ENCODE data around the gene ARHGEF2. TPM values are rescaled to one million over a fixed set of nuclear protein-coding genes. Genes with fewer than 3 reads are reported as not detected.

The ARHGEF2 gene
- total RNA-seq, 3 donors from 2014 or later = 79.7 to 132 (median 90.5) TPM

DNA sequence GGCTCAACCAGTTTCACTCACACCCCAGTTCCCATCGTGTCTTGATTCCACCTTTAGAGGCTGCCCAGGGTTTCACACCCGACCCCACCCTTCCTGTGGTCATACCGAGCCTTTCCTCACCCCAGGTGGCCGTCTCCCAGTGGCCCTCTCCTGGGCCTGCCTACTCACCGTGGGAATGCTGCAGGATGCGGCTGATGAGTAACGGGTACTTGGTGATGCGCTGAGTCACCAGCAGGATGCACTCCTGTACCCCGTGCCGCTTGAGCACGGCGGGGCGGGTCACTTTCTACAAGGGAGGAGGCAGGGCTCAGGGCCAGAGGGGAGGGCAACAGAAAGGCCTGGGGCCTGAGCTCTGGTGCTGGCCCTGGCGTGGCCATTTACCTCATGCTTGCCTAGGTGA, 16.4 kb downstream of the ARHGEF2 start:
- H3K36me3 ChIP-seq (ENCODE audit: low read depth) = peaks cover 13% of the 10 kb centered on the region
- peaks cover 4% of the 10 kb centered on the region for H3K4me1 ChIP-seq (ENCODE audit: low read depth)
- DNase-seq (no peak), ATAC-seq (peak; percentile 66)
- no peaks in the 10 kb centered on the region for H3K9me3 ChIP-seq
- TF ChIP-seq, protein P1, sequence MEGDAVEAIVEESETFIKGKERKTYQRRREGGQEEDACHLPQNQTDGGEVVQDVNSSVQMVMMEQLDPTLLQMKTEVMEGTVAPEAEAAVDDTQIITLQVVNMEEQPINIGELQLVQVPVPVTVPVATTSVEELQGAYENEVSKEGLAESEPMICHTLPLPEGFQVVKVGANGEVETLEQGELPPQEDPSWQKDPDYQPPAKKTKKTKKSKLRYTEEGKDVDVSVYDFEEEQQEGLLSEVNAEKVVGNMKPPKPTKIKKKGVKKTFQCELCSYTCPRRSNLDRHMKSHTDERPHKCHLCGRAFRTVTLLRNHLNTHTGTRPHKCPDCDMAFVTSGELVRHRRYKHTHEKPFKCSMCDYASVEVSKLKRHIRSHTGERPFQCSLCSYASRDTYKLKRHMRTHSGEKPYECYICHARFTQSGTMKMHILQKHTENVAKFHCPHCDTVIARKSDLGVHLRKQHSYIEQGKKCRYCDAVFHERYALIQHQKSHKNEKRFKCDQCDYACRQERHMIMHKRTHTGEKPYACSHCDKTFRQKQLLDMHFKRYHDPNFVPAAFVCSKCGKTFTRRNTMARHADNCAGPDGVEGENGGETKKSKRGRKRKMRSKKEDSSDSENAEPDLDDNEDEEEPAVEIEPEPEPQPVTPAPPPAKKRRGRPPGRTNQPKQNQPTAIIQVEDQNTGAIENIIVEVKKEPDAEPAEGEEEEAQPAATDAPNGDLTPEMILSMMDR (IDR thresholded peaks at IDR 0.05) = no peak
- H3K4me3 ChIP-seq = no peak overlapping the region
- intact Hi-C loops (cut with DNase I, micrococcal nuclease) = no loop called here

GRCh38 chr1:155960081-155960745, 18.1 kb downstream of the ARHGEF2 start:
- Histone ChIP-seq H3K4me1 (ENCODE audit: low read depth) (peaks cover 4% of the 10 kb centered on the region), H3K9me3 (no peaks in the 10 kb centered on the region), H3K36me3 (ENCODE audit: low read depth) (peaks cover 11% of the 10 kb centered on the region), H3K4me3 (no peak overlapping the region)
- ATAC-seq = no peak
- TF ChIP-seq, protein P1 (IDR thresholded peaks at IDR 0.05) = no peak
- no peak for DNase-seq
- intact Hi-C loops (cut with DNase I, micrococcal nuclease) = no loop called here

DNA sequence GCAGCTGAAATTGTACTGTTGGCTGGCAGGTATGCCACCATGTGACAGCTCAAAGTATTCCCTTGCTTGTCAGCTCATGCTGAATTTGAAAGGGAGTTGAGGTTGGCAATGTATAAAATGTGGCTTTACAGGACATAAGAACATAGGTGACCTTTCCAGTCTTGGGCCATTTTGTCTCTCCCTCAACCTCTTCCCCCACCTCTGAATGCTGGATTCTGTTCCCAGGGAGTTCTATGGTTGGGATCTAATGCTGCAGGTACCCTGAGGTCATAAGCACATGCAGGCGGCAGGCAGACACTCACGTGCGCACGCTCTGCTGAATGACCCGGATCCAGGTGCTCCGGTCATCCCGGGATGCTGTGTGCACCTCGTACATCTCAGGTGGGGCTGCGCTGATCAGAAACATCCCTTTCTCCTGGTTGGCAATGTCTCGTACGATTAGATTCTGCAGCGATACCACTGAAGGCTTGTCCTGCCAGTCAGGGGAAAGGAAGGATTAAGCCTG, 20.9 kb downstream of the ARHGEF2 start:
- H3K36me3 ChIP-seq (ENCODE audit: low read depth) = peaks cover 23% of the 10 kb centered on the region
- ATAC-seq (no peak), DNase-seq (no peak)
- H3K4me1 ChIP-seq (ENCODE audit: low read depth) = peaks cover 1% of the 10 kb centered on the region
- no peaks in the 10 kb centered on the region for H3K9me3 ChIP-seq
- TF ChIP-seq, protein P1 (IDR thresholded peaks at IDR 0.05) = no peak
- intact Hi-C loops (cut with DNase I, micrococcal nuclease) = no loop called here
- no peak overlapping the region for H3K4me3 ChIP-seq

DNA sequence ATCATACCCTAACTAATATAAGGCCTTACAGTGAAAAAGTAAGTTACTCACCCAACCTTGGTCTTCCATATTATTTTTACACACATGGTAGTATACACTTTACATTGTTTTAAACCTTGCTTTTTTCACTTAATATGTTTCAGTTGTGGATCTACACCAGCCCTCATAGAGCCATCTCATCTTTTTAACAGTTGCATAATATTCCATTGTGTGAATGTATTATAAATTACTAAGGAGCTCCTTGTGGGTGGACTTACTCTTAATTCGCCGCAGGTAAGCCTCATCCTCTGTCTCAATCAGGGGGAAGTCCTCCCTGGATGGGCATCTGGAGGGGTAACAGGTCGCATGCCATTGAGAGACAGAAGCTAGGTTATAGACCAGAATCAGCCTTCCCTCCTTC, 23.7 kb downstream of the ARHGEF2 start:
- H3K4me1 ChIP-seq (ENCODE audit: low read depth) = no peaks in the 10 kb centered on the region
- no peaks in the 10 kb centered on the region for H3K9me3 ChIP-seq
- H3K4me3 ChIP-seq = no peak overlapping the region
- ATAC-seq (no peak), DNase-seq (no peak)
- H3K36me3 ChIP-seq (ENCODE audit: low read depth) = peaks cover 39% of the 10 kb centered on the region
- TF ChIP-seq, protein P1 (IDR thresholded peaks at IDR 0.05) = no peak
- intact Hi-C loops (cut with DNase I, micrococcal nuclease) = no loop called here

DNA sequence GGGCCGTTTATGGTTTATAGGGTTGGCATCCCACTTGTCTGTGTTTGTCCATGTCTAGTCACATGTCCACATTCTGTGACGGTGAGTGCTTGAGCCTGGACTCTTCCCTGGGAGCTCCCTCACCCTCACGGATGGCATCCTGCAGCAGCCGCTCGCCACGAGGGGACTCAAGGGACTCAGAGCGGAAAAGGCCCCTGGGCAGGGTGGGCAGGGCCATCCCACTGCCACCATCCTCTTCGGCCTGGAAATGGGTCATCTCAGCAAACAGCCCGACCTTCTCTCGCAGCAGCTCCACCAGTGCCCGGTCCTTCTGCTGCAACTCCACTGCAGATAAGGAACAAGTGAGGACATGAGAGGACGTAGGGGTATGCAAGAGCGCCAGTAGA, 25.8 kb downstream of the ARHGEF2 start:
- ATAC-seq = no peak
- Histone ChIP-seq H3K4me3 (no peak overlapping the region), H3K9me3 (no peaks in the 10 kb centered on the region), H3K4me1 (ENCODE audit: low read depth) (no peaks in the 10 kb centered on the region), H3K36me3 (ENCODE audit: low read depth) (peaks cover 46% of the 10 kb centered on the region)
- TF ChIP-seq, protein P1 (IDR thresholded peaks at IDR 0.05) = no peak
- intact Hi-C loops (cut with DNase I, micrococcal nuclease) = no loop called here
- no peak for DNase-seq
